ENCODE results near the gene CCNA2.

Gene CCNA2

DNA sequence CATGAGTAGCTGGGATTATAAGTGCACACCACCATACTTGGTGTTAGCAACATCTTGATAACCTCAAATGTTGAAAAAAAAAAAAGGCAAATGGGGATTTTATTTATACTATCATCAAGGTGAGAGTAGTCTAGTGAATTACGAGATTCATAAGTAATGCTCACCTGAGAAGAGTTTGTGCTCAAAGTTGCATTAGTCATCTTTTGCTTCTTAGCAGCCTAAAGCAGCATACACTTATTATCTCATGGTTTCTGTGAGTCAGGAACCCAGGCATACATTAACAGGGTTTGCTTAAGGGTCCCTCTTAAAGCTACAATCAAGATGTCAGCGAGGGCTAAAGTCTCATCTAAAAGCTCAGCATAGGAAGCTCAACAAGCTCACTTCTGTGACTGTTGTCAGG lies 30.7 kb downstream of the CCNA2 start:
- no peak for DNase-seq (ENCODE audit: low read depth, low spot score)
- H3K4me3 ChIP-seq (ENCODE audit: low read depth, low read length) = no peak overlapping the region
- ChIA-PET CTCF (no interaction called here), POLR2A (no interaction called here)
- TF ChIP-seq, protein P1, sequence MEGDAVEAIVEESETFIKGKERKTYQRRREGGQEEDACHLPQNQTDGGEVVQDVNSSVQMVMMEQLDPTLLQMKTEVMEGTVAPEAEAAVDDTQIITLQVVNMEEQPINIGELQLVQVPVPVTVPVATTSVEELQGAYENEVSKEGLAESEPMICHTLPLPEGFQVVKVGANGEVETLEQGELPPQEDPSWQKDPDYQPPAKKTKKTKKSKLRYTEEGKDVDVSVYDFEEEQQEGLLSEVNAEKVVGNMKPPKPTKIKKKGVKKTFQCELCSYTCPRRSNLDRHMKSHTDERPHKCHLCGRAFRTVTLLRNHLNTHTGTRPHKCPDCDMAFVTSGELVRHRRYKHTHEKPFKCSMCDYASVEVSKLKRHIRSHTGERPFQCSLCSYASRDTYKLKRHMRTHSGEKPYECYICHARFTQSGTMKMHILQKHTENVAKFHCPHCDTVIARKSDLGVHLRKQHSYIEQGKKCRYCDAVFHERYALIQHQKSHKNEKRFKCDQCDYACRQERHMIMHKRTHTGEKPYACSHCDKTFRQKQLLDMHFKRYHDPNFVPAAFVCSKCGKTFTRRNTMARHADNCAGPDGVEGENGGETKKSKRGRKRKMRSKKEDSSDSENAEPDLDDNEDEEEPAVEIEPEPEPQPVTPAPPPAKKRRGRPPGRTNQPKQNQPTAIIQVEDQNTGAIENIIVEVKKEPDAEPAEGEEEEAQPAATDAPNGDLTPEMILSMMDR (IDR thresholded peaks at IDR 0.05; ENCODE audit: insufficient read depth, low read length, missing control alignments) = no peak

DNA sequence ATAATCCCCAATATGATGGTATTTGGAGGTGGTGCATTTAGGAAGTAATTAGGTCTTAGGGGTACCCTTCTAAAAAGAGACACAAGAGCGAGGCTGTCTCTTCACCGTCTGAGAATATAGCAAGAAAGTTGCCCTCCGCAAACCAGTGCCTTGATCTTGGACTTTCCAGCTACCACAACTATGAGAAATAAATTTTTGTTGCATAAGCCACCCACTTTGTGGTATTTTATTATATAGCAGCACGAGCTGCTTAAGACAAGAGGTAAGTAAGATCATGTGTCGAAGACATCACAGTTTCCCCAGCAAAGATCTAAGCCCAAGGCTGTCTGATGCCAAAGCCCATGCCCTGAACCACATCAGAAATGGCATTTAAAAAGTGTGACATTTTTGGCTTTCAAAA lies 32.2 kb downstream of the CCNA2 start:
- TF ChIP-seq, protein P1 (IDR thresholded peaks at IDR 0.05; ENCODE audit: insufficient read depth, low read length, missing control alignments) = no peak
- H3K4me3 ChIP-seq (ENCODE audit: low read depth, low read length) = no peak overlapping the region
- peak; percentile 74 for DNase-seq (ENCODE audit: low read depth, low spot score)
- ChIA-PET CTCF (no interaction called here), POLR2A (interaction anchor here (0.7 kb wide), 1 partner anchor 123 kb away, joined by 4 read pairs; no protein-coding TSS in a partner anchor)

DNA sequence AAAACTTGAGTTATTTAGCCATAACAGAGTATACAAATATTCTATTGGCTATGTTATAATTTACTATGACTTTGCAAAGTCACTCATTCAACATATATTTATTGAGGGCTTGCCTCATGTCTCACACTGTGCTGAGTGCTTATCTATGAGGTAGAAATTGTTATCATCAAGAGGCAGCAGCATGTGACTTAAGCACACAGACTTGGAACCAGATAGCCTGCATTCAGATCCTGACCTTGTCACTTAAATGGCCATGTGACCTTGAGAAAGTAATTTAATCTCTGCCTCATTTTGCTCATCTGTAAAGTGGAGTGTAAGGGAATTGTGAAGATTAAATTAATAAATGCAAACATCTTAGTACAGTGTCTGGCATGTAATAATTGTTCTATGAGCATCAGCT lies 32.7 kb downstream of the CCNA2 start:
- H3K4me3 ChIP-seq (ENCODE audit: low read depth, low read length) = no peak overlapping the region
- ChIA-PET POLR2A (interaction anchor here (1.5 kb wide), 1 partner anchor 95 kb away, joined by 6 read pairs; the partner anchor contains the start of gene ANXA5), CTCF (no interaction called here)
- TF ChIP-seq, protein P1 (IDR thresholded peaks at IDR 0.05; ENCODE audit: insufficient read depth, low read length, missing control alignments) = no peak
- no peak for DNase-seq (ENCODE audit: low read depth, low spot score)

DNA sequence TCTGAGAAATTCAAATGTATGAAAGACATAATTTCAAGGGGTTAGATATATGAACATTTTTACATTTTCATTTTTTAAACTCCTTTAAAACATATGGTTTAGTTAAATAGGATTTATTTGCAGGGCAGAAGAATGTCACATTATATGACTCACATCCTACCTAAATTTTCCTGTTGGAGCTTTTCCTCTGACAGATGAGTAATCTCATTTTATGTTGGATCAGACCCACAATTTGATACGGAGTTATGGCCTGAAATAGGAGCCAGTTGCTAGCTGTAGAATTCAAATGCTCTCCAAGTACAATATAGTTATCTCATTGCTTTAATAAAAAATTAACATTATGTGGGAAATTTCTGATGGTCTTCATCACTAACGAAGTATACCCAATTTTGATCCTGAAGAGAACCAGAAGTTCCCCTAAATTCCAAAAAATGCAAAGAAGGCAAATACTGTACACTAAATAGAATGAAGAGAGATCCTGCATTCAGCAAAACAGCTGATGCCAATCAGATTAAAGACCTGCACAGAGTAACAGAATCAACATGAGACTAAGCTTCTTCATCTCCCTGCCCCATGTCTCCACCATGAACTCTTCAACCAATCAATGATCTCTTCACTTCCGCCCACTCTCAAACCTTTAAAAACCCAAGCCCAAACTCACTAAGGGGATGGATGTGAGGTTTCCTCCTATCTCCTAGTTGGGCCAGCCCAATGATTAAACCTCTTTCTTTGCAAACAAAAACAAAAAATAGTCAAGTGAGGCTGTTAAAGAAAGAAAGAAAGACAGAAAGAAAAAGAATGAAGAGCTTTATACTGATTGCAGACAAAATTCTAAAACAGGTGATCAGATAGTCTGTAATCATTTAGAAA lies 33.5 kb downstream of the CCNA2 start:
- TF ChIP-seq, protein P1 (IDR thresholded peaks at IDR 0.05; ENCODE audit: insufficient read depth, low read length, missing control alignments) = no peak
- no peak overlapping the region for H3K4me3 ChIP-seq (ENCODE audit: low read depth, low read length)
- ChIA-PET CTCF (no interaction called here), POLR2A (interaction anchor here (0.6 to 1.7 kb wide), 5 partner anchors 11 to 122 kb away, joined by 3 to 6 read pairs (median 5); partner anchors contain the start of genes ANXA5 and EXOSC9)
- no peak for DNase-seq (ENCODE audit: low read depth, low spot score)

DNA sequence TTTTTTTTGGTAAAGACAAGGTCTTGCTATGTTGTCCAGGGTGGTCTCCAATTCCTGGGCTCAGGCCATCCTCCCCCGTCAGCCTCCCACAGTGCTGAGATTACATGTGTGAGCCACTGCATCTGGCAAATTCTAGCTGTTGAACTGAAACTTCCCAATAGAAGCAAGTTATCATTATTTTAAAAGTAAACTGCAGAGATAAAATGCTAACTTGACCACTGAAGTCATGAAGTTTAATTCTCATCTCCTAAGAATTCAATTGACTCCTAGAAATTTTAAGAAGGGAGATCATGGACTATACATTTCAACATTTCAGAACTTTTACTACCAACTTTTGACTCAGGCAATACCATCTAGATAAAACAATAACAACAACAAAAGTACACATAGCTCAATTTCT lies 34.2 kb downstream of the CCNA2 start:
- H3K4me3 ChIP-seq (ENCODE audit: low read depth, low read length) = no peak overlapping the region
- CTCF ChIA-PET = no interaction called here

DNA sequence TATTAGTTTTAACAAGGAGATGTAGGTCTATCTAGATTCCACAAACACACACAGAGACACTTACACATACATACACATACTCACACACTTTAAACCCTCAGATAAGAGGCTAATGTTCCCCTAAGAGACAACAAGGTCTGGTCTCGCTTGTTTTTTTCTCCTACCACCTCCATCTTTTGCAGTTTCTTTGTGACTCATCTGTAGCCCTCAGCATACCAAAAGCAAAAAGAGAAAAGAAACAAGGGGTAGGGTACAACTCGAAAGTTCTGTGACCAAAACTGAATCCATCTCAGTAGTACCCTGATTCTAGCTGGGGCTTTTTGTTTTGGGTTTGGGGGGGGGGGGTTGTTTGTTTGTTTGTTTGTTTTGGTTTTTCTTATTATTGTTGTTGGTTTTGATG lies 34.8 kb downstream of the CCNA2 start:
- H3K4me3 ChIP-seq (ENCODE audit: low read depth, low read length) = no peak overlapping the region
- TF ChIP-seq, protein P1 (IDR thresholded peaks at IDR 0.05; ENCODE audit: insufficient read depth, low read length, missing control alignments) = no peak
- POLR2A ChIA-PET = interaction anchor here (1.7 kb wide), 1 partner anchor 120 kb away, joined by 5 read pairs; no protein-coding TSS in a partner anchor
- CTCF ChIA-PET = no interaction called here
- no peak for DNase-seq (ENCODE audit: low read depth, low spot score)

More for the DNA sequence above, 34.2 kb downstream of the CCNA2 start:
- POLR2A ChIA-PET = interaction anchor here (0.6 to 1.7 kb wide), 5 partner anchors 12 to 121 kb away, joined by 3 to 6 read pairs (median 5); partner anchors contain the start of genes ANXA5 and EXOSC9
- no peak for DNase-seq (ENCODE audit: low read depth, low spot score)
- TF ChIP-seq, protein P1 (IDR thresholded peaks at IDR 0.05; ENCODE audit: insufficient read depth, low read length, missing control alignments) = no peak

All from AG04449 (cell line).